Sigmoid colon (tissue), 4 donors: ENCODE data around the gene CNGB1.

Experiments
- CTCF ChIP-seq, 4 experiments: fragments of 450-650 bp in 3 of 4; fragments of 200-600 bp in 1 of 4; IDR thresholded peaks; one replicate each; pipeline ENCODE4 v1.5.1; 2016 to 2019; ENCODE audit warnings: antibody characterized with exemption in 4 of 4, mild to moderate bottlenecking in 3 of 4, moderate library complexity in 2 of 4
- EP300 ChIP-seq, 4 donors: sonication (generic); formaldehyde crosslinking; IDR thresholded peaks; one replicate each; pipeline ENCODE4 v1.6.1; 2017; ENCODE audit warnings: antibody characterized with exemption in 4 of 4
- POLR2A ChIP-seq, 2 donors: fragments of 450-650 bp; IDR thresholded peaks; one replicate each; pipeline ENCODE4 v1.6.1; 2016; ENCODE audit warnings: antibody characterized with exemption in 2 of 2, mild to moderate bottlenecking in 2 of 2, moderate library complexity in 2 of 2

- TF ChIP-seq CTCF (IDR thresholded peaks at IDR 0.05), result no peak
- no peak for TF ChIP-seq EP300 (IDR thresholded peaks at IDR 0.05)
- TF ChIP-seq POLR2A (IDR thresholded peaks at IDR 0.05), result no peak
Measured at GRCh38 chr16:57862698-57863433, 108.1 kb downstream of the CNGB1 start.
